ENCODE measurements around the gene GHITM.
"Not testable (repeated sequence)": the region's sequence is repeated elsewhere in the genome, so short reads cannot be mapped to it uniquely, and the experiment has no call there.

Gene GHITM

DNA sequence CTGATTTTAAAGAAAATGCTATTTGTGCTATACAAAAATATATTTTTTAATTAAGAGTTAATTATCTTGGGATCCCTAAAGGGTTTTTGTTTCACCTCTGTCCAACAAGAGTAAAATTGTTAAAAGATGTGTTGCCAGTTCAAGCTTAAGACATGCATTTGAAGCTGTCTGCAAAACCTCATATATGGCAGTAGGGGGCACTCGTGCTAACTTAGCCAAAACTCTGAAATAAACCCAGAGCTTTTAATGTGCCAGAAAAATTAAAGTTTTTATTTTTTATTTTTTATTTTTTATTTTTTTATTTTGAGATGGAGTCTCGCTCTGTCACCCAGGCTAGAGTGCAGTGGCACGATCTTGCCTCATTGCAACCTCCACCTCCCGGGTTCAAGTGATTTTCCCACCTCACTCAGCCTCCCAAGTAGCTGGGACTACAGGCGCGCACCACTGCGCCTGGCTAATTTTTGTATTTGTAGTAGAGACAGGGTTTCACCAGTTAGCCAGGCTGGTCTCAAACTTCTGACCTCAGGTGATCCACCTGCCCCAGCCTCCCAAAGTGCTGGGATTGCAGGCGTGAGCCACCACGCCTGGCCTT is 8.8 kb downstream of the GHITM start:
- not testable (repeated sequence) for DNase-seq

DNA sequence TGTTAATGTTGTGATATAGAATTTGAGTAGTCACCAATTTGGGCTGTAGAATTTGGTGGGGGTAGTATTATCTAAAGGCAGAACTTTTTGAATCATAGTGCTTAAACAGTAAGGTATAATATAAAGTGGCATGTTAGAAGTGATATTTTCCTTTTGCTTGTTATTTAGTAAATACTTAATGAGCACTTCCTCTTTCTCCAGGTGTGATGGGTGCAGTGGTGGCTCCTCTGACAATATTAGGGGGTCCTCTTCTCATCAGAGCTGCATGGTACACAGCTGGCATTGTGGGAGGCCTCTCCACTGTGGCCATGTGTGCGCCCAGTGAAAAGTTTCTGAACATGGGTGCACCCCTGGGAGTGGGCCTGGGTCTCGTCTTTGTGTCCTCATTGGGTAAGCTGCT is 10.5 kb downstream of the GHITM start:
- DNase-seq = no peak

DNA sequence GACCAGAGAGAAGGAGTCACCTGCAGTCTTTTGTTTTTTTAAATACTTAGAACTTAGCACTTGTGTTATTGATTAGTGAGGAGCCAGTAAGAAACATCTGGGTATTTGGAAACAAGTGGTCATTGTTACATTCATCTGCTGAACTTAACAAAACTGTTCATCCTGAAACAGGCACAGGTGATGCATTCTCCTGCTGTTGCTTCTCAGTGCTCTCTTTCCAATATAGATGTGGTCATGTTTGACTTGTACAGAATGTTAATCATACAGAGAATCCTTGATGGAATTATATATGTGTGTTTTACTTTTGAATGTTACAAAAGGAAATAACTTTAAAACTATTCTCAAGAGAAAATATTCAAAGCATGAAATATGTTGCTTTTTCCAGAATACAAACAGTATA is 13.5 kb downstream of the GHITM start:
- DNase-seq = no peak

DNA sequence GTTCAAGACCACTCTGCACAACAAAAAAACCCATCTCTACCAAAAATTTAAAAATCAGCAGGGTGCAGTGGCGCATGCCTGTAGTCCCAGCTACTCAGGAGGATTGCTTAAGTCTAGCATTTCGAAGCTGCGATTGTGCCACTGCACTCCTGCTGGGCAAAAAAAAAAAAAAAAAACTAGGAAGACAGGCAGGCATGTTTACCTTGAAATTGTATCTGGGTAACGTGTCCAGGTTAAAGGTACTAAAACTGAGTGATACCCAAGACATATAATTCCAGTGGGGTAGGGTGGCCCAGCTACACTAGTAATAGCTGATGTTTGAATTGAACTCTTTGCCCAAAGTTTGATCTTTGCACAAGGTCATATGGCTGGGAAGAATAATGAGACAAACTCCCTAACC is 16.2 kb downstream of the GHITM start:
- no peak for DNase-seq

DNA sequence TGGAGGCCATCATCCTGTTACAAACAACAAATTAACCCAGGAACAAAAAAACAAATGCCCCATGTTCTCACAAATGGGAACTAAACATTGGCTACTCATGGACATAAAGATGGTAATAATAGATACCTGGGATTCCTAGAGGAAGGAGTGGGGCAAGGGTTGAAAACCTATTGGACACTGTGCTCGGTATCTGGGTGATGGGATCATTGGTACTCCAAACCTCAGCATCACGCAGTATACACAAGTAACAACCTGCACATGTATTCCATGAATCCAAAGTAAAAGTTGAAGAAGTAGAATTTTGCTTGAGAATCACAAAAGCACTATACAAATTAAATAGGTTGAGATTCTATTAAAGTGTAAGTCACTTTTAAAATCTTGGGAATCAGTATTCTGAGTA is 16.7 kb downstream of the GHITM start:
- DNase-seq = no peak

DNA sequence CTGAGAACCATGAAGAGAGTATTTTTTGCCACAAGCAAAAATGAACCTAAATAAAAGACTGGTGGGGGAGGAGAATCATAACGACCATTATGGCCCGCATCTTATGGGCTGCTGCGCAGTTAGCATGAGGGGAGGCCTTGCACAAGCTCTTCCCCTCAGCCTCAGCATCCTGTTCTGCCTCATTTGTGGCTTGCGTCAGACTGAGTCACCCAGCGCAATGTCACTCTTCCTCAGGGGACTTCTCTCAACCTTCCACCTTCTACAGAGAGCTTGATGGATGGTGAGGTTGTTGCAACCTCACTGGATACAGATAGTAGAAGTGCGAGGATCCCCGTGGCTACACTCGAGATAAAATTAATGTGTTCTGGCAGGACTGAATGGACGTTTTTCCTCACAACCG is 17.5 kb downstream of the GHITM start:
- DNase-seq = no peak

DNA sequence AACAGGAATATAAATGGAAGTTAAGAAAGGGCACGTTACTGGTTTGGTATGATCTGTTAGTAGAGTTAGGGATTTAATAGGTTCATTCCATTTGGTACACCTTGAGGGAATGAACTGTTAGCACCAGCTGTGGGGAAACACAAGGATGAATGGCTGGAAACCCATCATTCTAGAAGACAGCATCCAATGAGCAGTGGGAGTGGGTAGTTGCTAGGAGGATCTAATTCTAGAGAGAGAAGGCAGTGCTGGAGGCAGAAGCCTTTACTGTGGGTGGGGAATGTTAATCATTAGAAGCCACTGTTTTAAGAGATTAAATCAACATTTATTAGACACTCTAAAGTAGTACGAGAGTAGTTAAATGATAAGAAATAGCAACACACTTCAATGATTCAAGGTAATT is 18.8 kb downstream of the GHITM start:
- no peak for DNase-seq

DNA sequence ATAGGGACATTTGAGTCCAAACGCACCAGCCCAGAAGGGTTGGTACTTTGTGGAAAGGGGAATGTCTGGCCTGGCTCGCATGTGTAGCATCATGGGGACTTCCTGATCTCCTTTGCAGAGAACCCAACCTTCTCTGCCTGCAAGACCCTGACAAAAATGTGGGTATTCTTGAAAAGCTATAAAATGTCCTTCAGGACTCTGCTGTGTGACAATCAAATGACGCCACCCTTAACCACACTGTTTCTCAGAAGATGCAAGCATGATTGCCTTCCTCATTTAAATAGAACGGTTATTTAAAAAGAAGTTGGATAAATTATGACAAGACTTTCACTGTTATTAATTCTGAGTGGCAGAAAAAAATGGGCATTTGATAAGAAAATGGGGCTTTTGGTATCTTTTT is 19.2 kb downstream of the GHITM start:
- DNase-seq = no peak

DNA sequence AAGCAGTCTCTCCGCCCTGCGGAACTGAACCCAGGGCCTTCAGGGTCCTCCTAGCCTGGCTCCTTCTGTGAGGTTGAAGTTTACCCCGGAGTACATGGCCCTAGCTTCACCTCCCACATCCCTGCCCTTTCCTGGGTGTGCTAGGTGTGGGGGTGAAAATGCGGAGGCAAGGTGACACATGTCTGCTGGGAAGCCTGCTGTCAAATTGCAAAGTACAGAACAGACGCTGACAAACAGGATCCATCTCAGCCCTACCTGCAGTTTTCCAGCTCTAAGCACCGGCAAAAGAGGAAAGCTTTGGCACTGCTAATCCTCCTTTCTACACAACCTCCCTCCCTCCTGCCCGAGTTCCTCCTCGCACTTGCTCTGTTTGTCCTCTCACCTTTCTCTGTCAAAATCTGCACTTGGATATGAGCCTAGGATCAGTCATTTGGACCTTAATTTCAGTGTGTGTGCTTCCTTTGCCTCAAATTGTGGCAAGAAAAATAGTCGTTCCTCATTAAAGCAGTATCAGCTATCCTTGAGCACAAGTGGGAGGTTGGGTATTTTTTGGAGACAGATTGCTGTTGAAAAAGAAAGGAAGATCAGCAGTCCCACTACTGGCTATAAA is 19.9 kb downstream of the GHITM start:
- DNase-seq = no peak

DNA sequence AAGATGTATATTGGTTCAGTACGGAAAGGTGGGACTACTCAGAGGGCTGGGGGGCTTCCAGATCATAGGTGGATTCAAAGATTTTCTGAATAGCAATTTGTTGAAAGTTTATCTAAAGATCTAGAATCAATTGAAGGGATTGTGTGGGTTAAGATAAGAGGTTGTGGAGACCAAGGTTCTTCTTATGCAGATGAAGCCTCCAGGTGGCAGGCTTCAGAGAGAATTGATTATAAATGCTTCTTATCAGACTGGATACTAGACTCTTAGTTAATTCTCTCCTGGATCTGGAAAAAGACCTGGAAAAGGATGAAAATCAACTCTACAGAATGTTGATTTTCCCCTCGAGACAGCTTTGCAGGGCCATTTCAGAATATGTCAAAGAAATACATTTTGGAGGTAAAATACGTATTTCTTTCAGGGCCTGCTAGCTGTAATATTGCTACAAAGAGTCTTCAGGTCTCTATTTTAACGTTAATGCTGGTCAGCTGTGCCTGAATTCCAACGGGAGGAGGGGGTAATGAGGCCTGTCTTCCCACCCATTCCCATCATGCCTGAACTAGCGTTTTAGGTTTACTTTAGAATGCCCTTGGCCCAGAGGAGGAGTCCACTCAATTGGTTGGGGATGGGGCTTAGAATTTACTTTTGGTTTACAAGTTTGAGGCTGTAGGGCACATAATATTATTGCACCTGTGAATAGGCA is 21.5 kb downstream of the GHITM start:
- no peak for DNase-seq

DNA sequence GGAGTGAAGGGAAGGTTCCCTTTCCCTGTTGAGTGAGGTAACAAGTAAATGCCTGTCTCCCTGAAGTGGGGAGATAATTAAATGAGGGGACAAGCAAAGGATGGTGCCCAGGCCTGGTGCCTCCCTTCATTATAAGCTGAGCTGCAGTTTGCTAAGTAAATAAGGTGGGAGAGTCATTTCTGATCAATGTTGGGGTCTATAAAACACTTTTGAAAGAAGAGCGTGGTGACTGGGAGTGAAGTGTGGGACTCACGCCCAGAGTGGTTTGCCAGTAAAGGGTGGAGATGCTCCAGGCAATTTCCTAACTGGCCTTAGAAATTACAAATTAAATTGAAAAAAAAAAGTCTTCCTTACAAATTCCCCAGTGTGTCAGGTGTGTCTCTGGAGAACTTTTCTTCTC is 24.7 kb downstream of the GHITM start:
- DNase-seq = no peak

DNA sequence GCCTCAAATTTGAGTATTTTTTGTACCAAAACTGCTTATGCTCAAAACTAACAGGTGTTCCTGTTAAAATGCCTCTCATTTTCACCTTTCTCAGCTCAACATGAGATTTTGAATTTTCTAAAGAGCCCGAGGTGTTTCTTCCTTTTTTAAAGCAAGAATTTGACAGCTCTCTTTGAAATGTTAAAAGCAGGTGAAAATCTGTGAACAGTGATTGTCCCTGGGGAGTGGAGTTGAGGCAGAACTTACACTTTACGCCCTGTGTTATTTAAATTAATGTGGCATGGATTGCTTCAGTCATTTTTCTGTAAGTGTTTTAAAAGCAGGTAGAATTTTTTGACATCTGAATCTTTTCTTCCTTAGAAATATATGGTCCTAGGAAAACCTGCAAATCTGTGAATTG is 25.1 kb downstream of the GHITM start:
- DNase-seq = no peak

DNA sequence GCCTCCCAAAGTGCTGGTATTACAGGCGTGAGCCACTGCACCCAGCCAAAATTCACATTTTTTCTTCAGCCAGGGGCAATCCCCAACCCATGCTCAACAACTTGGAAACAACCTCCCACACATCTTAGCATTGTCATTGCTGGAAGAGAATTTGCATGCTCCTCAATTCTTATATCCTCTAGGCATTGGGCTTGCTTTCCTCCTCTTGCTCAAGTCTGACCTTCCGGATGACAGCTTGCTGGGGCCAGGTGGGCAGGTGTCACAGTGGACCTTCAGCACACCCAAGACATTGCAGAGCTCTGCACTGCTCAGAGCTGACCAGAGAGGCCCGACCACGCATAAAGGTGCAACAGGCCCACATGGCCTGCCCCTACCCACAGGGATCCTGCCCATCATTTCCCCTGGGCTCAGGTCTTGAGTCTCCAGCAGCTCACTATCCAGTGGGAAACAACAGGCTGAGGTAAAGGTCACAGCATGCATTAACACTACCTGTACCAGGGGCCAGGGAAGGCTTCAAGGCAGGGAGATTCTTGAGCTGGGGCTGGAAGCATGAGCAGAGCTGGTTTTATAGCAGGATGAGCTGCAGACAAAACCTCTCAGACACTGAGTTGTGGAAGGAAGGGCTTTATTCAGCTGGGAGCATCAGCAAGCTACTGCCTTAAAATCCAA is 27.4 kb downstream of the GHITM start:
- no peak for DNase-seq

DNA sequence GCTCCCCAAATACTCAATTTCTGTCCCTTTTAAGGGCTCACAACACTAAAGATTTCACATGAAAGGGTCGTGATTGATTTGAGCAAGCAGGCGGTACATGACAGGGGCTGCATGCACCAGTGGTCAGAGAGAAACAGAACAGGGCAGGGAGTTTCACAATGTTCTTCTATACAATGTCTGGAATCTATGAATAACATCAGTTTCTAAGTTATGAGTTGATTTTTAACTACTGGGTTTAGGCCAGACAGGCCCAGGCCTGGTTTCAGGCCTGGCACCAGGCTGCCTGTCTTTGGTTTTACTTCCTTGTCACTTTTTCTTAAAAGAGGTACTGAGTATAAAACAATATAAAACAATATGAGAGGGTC is 28.0 kb downstream of the GHITM start:
- DNase-seq = not testable (repeated sequence)

DNA sequence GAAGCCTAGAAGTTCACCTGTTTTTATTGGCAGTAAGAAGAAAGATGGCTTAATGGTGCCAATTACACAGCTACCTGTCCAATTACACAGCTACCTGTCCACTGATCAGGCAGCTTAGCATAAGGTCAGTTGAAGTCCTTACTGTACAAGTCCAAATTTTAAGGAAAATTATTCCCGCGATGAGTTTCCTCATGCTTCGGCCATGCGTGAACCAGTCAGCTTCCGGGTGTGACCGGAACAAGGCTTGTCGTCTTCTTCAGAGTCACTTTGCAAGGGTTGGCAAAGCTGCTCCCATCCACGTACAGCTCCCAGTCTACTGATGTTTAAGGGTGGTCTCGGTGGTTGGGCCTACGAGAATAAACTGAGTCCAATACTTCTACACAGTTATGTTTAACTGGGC is 29.1 kb downstream of the GHITM start:
- DNase-seq = not testable (repeated sequence)

DNA sequence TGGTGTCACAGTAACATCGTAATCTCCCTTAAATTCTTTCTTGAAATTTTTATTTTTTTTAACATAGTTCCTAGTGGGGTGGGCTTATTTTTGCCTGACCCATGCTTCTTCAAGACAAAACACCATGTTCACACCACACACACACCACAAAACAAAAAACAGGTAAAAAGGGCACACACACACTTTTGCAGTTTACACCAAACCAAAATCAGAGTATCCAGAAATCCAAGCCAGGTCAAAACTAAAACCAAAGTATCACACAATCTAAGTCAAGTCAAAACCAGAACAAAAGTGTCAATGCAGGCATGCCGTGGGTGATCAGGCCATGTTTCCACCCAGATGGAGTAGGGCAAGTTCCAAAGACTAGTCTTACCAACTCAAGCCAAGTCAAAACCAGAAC is 31.9 kb downstream of the GHITM start:
- DNase-seq = not testable (repeated sequence)

DNA sequence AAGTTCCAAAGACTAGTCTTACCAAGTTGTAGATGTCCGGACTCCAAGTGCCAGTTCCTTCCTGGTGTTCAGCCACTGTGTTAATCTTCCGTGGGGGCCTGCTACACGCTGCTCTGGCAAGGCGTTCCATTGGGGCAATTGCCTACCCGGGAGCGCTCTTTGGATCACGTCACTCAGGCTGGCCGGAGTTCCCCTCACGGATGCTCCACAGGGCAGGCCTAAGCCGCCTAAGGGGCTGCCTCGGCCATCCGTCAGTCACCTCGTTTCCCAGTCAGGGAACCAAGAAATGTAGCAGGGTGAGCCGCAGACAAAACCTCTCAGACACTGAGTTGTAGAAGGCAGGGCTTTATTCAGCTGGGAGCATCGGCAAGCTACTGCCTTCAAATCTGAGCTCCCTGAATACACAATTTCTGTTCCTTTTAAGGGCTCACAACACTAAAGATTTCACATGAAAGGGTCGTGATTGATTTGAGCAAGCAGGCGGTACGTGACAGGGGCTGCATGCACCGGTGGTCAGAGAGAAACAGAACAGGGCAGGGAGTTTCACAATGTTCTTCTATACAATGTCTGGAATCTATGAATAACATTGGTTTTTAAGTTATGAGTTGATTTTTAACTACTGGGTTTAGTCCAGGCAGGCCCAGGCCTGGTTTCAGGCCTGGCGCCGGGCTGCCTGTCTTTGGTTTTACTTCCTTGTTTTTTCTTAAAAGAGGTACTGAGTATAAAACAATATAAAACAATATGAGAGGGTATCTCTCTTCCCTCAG is 32.6 kb downstream of the GHITM start:
- DNase-seq = not testable (repeated sequence)

DNA sequence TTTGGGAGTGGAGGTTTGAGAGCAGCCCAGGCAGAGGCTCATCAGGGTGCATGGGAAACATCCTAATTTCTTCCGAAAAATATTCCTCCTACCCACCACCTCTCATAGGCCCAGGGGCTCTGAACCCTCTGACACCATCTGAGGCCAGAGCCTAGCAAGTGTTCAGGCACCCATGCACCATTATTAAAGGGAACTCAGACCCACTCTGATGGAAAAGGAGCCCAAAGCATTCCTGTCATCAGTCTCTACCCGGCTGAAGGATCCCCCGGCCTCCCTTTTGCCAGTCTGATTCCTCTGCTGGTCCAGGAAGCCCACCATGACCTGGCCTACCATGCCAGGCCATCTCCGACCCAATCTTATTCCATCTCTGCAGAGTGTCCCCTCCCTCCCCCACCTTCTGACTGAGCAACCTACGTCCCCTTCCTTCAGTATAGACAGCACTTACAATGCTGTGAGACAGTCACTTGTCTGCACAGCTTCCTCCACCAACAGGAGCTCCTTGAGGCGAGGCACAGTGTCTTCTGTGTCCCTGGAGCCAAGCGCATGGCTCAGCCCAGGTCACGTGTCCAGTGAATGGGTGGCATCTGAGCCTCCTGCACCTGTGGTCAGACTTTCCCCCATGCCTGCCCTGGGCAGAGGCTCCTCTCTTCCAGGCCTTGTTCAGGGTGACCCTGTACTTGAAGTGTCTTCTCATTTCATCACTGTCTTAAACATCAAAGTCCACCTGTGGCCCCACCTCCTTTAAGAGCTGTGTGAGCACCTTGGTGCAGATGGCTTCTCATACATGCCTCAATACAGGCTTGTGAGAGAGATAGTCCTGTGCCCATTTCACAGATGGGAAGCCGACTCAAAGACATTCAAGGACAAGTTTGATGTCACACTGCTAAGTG is 33.4 kb downstream of the GHITM start:
- no peak for DNase-seq

DNA sequence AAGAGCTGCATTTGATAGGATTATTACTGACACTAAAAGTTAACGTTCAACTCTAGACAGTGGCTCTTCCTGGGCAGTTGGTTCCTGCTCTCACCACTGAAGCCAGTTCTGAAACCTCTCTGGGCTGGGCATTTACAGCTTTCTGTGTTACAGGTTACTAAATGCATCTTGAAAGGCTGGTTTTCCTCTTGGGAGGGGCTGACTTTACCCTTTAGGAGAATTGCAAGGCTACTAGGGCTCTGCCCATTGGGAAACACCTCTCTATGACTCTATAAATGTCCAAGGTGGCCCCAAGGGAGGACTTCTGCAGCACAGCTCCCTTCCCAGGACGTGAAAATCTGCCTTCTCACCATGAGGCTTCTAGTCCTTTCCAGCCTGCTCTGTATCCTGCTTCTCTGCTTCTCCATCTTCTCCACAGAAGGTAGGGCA is 34.2 kb downstream of the GHITM start, which contains the start of gene GPR15LG:
TSS of gene GPR15LG (plus strand) at position 301 of the 429 bp plus-strand sequence. CDS start at position 352, 51 bp downstream.
- DNase-seq = no peak

DNA sequence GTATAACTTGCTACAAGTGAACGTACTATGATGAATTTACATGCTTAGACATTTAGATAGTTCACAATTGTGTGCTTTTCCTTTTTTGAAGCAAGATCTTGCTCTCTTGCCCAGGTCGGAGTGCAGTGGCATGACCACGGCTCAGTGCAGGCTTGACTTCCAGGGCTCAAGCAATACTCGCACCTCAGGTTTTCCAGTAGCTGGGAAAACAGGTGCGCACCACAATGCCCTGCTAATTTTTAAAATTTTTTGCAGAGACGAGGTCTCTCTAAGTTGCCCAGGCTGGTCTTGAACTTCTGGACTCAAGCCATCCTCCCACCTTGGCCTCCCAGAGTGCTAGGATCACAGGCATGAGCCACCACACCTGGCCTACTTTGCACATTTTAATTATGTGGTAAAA is 36.1 kb downstream of the GHITM start:
- DNase-seq = no peak

DNA sequence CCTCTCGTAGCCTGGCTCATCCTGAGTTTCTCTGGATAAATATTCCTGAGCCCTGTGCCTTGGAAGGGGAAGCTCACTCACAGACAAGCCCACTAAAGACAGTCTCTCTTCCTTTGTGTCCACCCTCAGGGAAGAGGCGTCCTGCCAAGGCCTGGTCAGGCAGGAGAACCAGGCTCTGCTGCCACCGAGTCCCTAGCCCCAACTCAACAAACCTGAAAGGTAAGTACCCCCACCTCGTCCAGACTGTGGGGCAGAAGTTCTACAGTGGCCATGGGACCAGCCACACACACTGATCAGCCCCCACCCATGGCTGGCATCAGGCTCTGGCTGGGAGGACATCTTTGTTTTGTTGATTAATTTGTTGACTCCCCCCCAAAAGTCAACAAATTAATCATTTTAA is 37.0 kb downstream of the GHITM start:
- DNase-seq = no peak

DNA sequence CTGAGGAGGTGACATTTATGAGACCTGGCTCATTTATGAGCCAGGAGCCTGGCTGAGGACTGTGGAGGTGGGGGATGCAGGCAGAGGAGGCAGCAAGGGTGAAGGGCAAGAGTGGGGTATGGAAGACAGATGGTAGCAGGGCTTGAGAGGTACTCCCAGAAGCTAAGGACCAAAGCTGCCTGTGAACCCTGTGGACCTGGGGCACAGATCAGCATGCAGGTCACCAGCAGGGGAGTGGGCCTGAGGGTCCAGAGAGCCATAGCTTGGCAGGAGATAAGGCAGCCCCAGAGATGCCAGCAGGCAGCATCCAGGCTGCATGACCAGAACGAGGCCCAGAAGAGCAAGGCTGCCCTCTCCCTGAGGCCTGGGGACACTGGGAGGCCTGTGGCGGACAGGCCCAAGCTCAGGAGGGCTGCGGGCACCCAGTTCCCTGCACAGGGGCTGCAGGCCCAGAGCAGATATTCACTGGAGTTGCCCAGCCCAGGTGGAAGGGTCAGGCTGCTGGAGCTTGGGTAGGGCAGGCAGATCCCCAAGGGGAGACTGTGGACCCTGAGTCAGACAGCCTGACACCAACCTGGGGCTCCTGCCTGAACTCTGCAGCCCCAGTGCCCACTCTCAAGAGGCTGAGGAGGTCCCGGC is 37.6 kb downstream of the GHITM start:
- DNase-seq = no peak

Data from NCI-H748 treated with DMSO at 0.1 percent for 48 hours (cell line).